ENCODE data around the gene MYL1. TPM values are rescaled to one million over a fixed set of nuclear protein-coding genes. Genes with fewer than 3 reads are reported as not detected.

Gene MYL1
- total and polyA plus RNA-seq, 2 of the 8 experiments (the other 6 are each of a cell fraction or from before 2014, with no cell fraction given): not detected

DNA sequence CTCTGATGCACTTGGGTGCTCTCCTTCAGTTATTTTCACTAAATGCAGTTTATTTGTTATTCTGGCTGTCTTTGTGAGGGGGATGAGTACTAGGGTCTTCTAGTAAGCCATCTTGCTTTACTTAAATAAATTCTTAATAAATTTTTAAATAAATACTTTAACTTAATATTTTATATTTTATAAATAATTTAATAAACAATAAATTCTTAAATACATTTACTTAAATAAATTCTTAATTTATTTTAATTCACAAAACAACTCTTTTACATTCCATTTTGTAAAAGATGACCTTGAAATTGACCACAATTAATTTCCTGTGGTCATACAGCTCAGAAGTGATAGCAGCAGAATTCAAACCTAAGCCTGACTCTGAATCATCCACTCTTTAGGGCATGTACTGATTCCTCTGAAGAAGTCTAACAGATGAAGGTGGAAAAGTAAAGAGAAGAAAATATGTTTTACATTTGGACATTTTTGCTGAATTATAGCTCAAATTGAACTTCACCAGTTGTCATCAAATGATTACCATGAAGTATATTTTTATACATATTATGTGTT, 28.8 kb downstream of the MYL1 start:
- Histone ChIP-seq H3K27ac (ENCODE audit: low read depth, low read length) (no peak overlapping the region), H4K5ac (ENCODE audit: insufficient read length, low read depth, low read length) (no peak overlapping the region), H4K20me1 (replicated peaks in 1 of 2; ENCODE audit: control insufficient read depth in 1 of 2, insufficient read depth in 2 of 2, low read length in 2 of 2) (no peaks in the 10 kb centered on the region), H3K23me2 (ENCODE audit: low read depth, low read length) (no peaks in the 10 kb centered on the region), H2AFZ (ENCODE audit: low read length) (no peak overlapping the region), H3K79me2 (ENCODE audit: control insufficient read depth in 1 of 2, insufficient read depth in 2 of 2, low read length in 2 of 2) (no peaks in the 10 kb centered on the region), H3K18ac (ENCODE audit: extremely low read depth, low read length) (no peak overlapping the region), H2BK5ac (ENCODE audit: low read depth, low read length) (no peak overlapping the region), H2BK120ac (replicated peaks; ENCODE audit: low read depth, low read length) (no peak overlapping the region), H2BK20ac (ENCODE audit: low read length) (no peak overlapping the region), H2BK12ac (ENCODE audit: low read depth, low read length) (no peak overlapping the region), H3K9me3 (ENCODE audit: insufficient read depth in 2 of 2, low read depth in 1 of 2, low read length in 1 of 2) (no peaks in the 10 kb centered on the region; a peak in 1 of 4 replicates), H3K9ac (replicated peaks in 1 of 4; ENCODE audit: extremely low read depth in 1 of 4, low read depth in 3 of 4, low read length in 3 of 4) (no peak overlapping the region), H3K36me3 (ENCODE audit: control insufficient read depth in 2 of 4, insufficient read depth in 4 of 4, low read length in 3 of 4) (no peaks in the 10 kb centered on the region), H3K79me1 (ENCODE audit: low read depth, low read length) (no peaks in the 10 kb centered on the region), H4K8ac (ENCODE audit: extremely low read depth, insufficient read depth, low read length) (no peak overlapping the region), H3K4ac (replicated peaks; ENCODE audit: insufficient read length, low read depth, low read length) (no peak overlapping the region), H2BK15ac (ENCODE audit: low read length) (no peak overlapping the region), H3K4me2 (ENCODE audit: insufficient read depth in 1 of 2, low read depth in 2 of 2, low read length in 2 of 2) (no peak overlapping the region), H3K14ac (ENCODE audit: insufficient read length) (no peak overlapping the region), H3K4me3 (ENCODE audit: extremely low read depth in 1 of 4, insufficient read depth in 2 of 4, low read depth in 3 of 4, low read length in 4 of 4) (no peak overlapping the region), H2AK5ac (ENCODE audit: low read depth, low read length) (no peak overlapping the region), H3K23ac (ENCODE audit: insufficient read length) (no peak overlapping the region), H3K56ac (replicated peaks; ENCODE audit: insufficient read length, low read depth, low read length) (no peak overlapping the region), H3K27me3 (replicated peaks in 1 of 4; ENCODE audit: control insufficient read depth in 3 of 4, extremely low read depth in 1 of 4, insufficient read depth in 3 of 4, low read length in 3 of 4) (no peaks in the 10 kb centered on the region), H4K91ac (replicated peaks; ENCODE audit: insufficient read length, low read length) (no peak overlapping the region), H3K4me1 (replicated peaks in 1 of 4; ENCODE audit: control insufficient read depth in 3 of 4, insufficient read depth in 4 of 4, low read length in 3 of 4) (no peaks in the 10 kb centered on the region)
- DNase-seq (ENCODE audit: low read depth in 1 of 2, low spot score in 2 of 2): no peak
- FAIRE-seq: no peak
- ChIA-PET POLR2A (ENCODE audit: partially characterized antibody) (no interaction called here), CTCF (ENCODE audit: partially characterized antibody) (no interaction called here)
- no peak for TF ChIP-seq POLR2AphosphoS5 (IDR thresholded peaks at IDR 0.05; ENCODE audit: low read depth, low read length)
- no peak for TF ChIP-seq JUN (IDR thresholded peaks at IDR 0.05; ENCODE audit: low read depth, low read length)
- TF ChIP-seq ZNF274 (IDR thresholded peaks at IDR 0.05; ENCODE audit: borderline replicate concordance, extremely low read depth, low read length): no peak

All from H1 (cell line).